NCI-H2196 (cell line): Measurements from ENCODE around the gene ERF.

Source experiments
- DNase-seq: peaks from one replicate; lab custom pipeline; 2025; ENCODE audit not compliant: unreplicated experiment; lab: John Stamatoyannopoulos, UW

The ERF gene

DNA sequence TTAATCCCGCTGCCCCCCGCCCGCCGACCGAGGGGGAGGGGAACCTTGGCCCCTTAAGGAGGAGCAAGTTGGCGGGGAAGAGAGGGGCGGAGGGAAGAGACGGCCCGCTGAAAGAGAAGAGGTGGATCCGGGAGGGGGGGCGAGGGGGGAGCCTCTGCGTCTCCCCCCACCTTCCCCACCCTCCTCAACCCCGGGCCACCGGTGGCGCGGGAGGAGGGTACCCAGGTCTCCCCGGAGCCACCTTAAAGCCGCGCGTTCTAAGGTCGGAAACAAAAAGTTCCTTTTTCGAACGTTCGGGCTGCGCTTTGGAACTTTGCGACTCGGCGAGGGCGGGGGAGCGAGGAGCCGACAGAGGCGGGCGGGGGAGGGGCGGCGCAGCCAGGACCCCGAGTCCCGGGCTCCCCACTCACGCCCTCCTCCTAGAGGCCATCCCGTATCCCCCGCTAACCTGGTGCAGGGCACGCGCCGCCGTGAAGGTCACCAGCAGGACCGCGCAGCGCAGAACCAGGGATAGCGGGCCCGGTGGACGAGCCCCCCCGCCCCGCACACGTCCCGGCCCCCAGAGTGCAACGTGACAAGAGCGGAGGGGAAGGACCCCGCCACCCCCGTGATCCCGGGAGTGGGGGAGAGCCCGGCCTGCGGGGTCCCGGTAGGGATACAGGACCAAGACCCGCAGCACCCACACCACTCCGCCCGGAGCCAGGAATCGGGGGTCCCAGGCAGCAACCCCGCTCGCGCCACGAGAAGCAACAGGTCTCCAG, 659 bp downstream of the ERF start:
- DNase-seq: peak; percentile 55

GRCh38 chr19:42253245-42254088, 1.5 kb downstream of the ERF start:
- peak; percentile 35 for DNase-seq

DNA sequence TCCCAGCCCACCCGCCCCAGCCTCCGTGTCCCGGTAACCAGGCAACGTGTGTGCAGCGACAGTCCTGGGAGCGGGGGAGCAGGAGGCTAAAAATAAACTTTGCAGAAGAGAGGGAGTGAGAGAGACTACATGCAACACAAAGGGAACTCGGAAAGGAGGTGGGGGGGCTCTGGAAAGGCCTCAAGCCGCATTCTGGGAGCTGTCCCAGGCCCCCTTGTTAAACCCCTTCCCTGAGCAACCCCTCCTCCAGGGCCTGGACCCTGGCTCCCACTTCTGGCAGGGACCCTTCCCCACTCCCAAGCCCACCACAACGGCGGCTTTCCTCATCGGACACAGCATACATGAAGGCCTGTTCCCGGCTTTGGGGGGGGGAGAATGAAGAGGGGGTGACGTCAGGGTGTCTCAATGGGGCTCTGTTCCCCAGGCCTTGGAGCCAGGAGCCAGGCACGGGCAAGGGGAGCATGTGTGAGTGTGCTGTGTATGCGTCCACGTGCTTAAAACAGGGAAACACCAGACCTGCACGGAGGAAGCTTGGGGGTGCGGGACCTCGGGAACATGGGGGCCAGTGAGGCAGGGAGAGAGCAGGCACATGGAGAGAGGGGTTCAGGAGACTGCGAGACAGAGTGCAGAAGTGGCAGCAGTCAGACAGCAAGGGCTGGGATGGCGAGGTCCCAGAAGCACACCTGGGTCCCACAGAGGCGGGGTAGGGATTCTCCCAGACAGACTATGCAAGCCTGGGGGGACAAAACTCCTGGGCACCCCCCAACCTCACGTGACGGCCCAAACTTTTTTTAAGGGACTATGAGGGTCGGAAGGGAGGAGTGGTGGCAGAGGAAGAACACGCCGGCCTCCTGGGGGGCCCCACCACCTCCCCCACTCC, 2.3 kb downstream of the ERF start:
- DNase-seq: no peak

DNA sequence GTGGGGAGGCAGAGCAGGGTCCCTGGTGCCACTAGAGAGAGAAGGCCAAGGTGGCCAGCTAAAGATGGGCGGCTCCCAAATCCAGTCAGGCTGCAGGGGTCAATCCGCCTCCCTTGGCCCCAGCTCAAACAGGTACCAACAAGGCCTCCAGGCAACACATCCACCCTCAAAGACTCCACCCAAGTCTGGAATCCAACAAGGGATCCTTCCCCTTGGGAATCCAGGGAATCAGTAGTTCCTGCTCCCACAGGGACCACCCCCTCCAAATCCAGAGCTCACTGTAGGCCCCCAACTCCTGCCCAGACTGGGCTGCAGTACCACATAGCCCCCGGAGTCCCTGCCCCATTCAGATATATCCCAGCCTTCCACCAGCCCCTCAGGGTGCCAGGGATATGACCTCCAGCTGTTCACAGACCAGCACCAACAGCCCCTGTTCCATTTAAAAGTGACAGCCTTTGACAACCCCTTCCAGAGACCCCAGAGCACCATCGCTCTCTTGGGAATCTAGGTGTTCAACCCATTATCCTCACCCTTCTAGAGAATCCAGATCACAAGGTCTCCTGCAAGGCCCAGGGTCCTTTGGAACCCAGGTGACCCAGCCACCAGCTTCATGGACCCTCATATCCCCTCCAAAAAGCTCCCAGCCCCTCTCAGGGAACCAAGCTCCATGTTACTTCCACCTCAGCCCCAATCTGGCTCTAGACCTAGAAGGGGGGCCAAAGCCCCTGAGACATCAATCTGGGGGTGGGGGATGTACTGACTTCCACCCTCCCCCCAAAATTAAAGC, 3.2 kb downstream of the ERF start:
- DNase-seq: no peak

DNA sequence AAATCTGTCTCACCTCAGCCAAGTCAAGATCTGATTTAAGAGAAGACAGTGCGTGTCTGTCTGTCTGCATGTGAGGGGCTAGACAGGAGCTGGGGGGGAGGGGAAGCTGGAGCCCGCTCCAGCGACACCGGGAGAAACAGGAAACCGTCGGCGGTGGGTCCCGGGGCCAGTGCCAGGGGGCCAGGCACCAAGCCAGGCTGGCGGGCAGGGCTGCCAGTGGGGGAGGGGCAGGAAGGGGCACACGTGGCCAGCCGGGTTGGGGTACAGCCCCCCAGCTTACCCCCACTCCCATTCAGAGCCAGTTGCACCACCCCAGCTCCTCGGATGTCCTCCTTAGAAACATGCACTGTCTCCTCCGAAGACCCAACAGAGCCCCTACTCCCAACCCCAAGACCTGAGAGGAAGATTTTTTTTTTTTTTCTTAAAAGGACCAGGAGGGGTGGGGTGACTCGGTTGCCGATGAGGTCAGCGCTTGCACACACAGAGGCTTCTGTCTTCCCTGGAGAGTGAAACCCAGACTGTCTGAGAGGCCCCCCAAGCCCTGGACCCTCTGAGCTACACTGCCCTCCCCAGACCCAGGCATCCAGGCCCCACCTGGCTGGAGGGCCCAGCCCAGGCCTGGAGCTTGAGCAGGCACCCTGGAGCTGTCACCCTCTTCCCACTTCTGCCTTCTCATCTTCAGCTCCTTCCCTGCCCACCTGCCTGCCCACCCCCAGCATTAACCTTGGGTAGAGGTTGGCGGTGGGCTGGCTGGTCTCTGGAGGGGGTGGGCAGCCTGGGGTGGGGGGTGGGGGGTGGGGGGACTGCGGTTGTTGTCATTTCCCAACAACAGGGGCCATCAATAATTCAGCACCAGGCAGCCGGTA, 4.0 kb downstream of the ERF start:
- no peak for DNase-seq

DNA sequence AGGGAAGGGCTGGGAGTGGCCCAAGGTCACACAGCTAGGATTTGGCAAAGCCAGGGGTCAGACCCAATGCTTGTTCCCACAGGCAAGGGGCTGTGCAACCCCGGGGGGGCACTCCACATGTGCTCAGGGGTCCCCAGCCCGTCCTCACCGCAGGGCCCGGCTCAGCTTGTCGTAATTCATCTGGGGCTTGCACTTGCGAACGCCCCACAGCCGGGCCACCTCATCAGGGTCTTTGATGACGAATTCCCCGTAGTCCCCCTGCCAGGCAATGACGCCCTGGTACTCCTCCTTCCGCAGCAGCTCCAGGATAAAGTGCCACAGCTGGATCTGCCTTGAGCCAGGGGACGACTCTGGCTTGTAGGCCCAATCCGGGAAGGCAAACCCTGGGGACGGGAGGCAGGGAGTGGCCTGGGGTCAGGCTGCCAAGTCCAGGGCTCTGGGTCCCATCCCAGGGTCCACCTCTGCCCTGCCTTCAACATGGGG, 4.7 kb downstream of the ERF start:
- no peak for DNase-seq

- DNase-seq: no peak
Measured at GRCh38 chr19:42249769-42250168, 5.2 kb downstream of the ERF start.

DNA sequence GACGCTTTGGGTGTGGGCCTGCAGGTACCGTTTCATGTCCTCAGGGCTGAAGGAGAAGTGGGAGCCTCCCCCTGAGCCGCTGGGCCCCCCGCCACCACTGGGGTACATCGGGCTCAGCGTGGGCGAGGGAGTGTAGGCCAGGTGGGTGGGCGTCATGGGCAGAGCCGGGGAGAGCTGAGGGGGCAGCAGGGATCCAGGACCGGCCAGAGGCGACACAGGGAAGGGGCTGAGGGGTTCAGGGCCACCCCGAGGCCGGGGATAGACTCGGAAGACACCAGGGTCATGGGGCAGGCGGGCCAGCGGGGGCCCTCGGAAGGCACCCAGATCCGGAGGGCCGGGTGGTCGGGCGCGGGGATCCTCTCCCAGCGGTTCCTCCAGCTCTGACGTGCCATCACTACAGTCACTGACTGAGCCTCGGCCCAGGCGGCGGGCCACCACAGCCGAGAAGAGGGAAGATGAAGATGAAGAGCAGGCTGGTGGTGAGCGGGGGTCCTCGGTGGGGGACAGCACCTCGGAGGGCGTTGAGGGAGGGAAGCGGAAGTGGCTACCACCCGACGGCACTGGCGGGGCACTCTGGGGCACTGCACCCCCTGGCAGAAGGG, 5.7 kb downstream of the ERF start:
- DNase-seq: no peak

DNA sequence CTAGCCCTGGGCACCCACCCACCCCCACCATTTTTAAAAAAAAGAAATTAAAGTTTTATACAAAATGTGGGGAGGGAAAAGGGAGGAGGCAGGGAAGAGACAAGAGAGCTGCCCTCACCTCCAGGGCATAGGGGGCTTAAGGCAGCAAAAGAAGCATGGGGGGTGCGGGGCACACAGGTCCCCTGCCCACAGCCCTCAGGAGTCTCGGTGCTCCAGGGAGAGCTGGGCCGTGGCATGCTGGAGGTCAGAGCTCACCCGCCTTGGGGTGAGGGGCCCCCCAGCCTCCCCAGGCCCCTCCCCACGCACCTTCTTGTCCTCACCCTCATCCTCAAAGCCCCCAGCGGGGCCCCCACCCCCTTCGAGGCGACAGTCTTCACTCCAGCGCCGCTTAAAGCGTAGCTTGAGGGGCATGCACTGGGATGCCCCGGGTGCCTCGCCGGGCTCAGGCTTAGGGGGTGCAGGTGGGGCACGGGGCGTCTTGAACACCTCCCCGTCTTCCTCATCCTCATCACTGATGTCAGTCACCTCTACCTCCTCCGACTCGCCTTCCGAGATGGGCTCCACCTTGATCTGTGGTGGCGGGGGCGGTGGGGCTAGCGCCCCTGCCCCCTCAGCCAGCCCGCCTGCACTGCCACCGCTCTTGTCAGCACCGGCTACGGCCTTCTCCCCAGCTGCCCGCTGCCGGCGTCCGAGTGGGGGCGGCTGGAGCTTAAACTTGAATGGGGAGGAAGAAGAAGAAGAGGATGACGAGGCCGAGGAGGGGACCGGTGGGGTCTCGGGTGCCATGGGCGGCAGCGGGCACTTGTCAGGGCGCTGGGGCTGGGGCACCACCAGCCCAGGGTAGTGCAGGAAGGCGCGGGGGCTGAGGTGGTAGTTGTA, 6.4 kb downstream of the ERF start:
- no peak for DNase-seq

DNA sequence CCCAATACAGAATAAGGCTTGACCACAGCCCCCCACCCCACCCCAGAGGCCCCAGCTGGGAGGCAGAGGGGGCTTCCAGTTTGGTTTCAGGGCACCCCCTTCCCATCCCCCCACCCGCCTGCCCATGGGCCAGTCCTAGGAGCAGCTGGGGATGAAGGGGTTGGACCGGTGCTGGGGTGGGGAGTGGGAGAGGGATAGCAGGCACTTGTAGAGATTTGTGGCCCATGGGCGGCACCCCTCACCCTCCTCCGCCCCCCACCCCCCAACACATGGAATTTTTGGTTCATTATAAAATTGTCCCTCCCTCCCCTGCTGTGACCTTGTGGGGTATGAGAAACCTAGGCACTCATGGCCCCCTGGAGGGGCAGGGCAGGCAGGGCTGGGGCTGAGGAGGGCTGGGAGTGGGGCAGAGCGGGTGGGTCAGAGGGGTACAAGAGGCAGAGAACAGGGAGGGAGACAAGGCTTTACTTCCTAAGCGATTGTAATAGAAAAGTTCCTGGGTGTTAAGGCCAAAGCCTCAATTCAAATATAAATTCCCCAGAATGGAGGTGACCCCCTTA, 7.2 kb downstream of the ERF start:
- DNase-seq: no peak

DNA sequence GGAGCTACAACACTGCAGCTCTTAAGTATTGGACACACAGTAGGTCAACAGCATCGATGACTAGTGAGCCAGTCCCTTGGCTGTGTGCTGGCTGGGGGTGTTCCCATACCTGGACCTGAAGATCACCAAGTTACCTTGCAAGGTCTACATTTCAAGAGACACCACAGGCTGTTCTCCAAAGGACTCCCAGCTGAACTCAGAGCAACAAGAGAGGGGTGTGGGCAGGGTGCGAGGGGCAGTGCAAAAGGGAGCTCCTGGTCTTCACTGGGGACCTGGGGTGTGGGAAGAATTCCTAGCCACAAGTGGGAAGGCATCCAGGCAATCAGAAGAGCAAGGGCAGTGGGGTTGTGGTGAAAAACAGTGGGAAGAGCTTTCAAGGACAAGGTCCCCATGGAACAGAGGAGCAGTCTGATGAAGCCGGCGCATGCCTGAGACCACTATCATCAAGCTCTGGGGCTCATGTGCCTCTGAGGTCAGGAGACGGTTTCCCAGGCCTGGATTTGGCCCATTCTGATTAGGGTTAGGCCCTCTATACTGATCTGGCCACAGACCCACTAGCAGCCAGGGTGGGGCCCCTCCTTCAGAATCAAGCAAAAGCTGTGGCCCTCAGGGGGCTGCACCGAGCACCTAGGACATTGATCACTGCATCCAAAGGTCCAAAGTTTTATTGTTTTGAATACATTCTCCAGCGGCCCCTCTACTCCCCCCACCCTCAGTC, 7.8 kb downstream of the ERF start:
- DNase-seq: no peak

DNA sequence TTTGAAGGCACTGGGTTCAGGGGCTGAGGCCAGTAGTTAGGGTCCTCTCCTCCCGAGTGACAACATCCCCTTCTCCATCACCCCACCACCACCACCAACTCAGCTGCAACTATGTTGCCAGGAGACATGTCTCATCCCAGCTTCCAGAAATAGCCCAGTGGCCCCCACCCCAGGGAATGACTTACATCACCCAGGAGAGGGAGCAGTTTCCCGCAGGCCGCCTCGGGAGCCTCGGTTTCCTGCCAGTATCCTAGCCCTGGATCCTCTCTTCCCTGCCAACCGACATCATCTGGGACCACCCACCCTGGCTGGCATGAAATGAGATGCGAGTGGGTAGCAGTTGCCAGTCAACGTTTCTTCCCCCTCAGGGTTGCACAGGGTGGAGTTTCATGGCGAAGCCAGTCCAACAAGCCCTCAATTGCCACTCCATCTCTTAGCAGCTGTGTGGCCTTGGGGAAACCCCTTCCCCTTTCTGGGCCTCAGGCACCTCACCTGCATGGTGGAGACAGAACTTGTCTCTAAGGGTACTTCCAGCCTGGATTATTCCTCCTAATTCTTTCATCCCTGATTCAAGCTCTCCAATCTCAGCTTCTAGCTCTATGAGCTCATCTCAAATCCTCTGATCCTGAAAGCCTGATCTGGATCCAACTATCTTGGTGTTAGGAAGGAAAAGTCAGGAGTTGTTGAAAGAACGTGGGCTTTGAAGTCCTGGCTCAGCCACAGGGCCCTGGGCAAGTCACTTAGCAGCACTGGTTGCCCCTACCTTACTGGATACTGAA, 8.6 kb downstream of the ERF start:
- DNase-seq: peak; percentile 36

DNA sequence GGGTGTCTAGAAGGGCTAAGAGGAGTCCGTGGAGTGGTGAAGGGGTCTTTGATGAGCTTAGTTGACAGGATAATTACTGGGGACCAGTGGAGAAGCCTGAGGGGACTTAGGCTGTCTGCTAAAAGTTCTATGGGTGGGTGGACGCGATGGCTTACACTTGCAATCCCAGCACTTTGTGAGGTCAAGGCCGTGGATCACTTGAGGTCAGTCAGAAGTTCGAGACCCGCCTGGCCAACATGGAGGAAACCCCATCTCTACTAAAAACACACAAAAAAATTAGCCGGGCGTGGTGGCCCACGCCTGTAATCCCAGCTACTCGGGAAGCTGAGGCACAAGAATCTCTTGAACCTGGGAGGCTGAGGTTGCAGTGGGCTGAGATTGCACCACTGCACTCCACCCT, 9.7 kb downstream of the ERF start:
- no peak for DNase-seq

DNA sequence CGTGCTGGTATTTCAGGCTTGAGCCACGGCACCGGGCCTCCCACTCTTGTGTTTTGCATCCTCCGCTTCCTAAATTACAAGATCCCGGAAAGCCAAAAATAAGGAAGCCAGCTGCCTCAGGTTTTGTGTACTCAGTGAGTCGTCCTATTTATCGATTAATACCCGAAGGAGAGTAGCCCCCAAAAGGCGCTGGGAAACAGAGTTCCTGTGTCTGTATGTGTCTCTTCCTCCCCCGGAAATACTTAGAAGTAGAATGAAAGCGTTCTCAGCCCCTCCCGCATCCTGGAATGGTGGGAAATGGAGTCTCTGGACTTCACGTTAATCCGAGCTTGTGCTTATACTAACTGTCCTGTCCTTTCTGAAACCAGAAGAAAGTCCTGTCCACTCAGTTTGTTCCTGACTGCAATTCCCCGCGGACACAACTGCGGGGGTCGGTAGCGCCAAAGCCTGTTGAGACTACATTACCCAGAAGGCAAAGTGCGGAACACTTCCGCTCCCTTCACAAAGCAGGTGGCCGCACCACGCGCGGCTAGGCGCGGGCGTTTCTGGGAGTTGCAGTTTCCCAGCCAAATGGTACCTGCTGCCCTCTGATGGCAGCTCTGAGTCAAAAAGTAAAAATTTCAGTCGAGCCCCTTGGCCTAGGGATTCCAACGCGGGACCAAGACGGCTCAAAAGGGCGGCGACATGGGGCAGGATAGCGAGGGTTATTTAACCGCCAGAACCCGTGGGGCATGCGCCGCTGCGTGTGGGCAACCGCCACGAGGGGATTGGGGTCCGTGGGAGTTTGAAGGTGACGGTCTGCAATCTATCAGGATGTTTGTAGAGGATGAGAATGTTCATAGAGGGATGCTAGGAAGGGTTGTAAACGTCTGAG, 10.3 kb downstream of the ERF start:
- DNase-seq: peak; percentile 94
